AG08395 (cell line): Measurements from ENCODE around the gene TCF23.
"Not testable (repeated sequence)": the region's sequence is repeated elsewhere in the genome, so short reads cannot be mapped to it uniquely, and the experiment has no call there.

Experiments
- DNase-seq: peaks from one replicate; pipeline ENCODE4 v3.0.0; 2012; ENCODE audit warnings: mixed read lengths, low spot score

TCF23 gene

DNA sequence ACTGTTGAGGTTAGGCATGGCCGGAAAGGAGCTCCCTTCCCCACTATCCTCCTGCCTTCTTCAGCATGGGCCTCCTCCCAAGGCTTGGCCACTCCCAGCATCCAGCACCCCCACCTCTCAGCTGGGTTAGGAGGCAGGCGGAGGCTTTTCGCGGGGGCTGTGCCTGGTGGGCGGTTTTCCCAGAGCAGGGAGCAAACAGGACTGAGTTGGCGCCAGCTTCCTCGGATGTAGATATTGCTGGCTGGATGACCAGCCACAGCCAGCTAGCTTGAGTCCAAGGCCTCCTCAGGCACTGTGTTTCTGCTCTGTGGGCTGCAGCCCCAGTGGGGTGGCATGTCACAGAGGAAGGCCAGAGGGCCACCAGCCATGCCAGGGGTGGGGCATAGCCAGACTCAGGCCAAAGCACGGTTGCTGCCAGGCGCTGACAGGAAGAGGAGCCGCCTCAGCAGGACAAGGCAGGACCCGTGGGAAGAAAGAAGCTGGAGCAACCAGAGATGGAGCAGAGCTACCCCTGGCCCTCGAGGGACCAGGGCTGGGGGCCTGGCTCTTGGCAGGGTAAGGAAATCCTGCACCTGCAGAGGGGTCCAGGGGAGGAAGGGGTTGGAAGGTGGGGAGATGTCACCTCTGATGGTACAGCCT lies at the start of gene TCF23:
Gene TCF23 (plus strand): TSS at position 204 of the 639 bp plus-strand sequence. CDS start 130 bp downstream, at position 334.
- no peak for DNase-seq

DNA sequence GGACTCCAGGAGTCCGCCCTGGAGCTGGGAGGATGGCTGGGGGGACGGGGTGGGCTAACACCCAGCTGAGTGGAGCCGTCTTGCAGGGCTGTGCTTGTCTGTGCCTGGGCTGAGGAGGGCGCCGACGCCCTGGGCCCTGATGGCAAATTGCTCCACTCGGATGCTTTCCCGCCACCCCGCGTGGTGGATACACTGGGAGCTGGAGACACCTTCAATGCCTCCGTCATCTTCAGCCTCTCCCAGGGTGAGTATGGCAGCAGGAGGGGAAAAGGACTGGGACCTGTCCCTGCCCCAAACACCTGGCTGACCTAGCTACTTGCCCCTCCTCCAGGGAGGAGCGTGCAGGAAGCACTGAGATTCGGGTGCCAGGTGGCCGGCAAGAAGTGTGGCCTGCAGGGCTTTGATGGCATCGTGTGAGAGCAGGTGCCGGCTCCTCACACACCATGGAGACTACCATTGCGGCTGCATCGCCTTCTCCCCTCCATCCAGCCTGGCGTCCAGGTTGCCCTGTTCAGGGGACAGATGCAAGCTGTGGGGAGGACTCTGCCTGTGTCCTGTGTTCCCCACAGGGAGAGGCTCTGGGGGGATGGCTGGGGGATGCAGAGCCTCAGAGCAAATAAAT lies 49.4 kb upstream of the TCF23 start:
- DNase-seq = no peak

DNA sequence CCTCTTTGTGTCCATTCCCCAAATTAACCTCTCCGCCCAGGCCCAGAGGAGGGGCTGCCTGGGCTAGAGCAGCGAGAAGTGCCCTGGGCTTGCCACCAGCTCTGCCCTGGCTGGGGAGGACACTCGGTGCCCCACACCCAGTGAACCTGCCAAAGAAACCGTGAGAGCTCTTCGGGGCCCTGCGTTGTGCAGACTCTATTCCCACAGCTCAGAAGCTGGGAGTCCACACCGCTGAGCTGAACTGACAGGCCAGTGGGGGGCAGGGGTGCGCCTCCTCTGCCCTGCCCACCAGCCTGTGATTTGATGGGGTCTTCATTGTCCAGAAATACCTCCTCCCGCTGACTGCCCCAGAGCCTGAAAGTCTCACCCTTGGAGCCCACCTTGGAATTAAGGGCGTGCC lies 48.8 kb upstream of the TCF23 start:
- no peak for DNase-seq

DNA sequence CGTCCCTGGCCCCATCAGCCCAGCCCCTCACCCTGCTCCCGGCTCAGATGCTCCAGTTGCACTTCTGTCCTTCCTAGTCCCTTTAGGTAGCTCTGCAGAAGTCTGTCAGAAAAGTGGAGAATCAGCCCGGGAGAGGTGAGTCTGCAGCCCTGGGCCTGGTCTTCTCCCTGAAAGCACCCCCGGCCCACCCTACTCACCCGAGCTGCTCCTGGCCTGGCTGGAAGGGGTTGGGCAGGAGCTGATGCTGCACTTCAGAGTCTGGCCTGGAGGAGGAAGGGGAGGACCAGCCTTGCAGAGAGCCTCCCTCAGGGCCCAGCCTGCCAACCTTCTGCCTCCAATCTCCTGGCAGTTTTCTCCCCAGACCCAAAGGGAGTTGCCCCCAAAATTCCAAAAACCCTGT lies 46.5 kb upstream of the TCF23 start:
- no peak for DNase-seq

DNA sequence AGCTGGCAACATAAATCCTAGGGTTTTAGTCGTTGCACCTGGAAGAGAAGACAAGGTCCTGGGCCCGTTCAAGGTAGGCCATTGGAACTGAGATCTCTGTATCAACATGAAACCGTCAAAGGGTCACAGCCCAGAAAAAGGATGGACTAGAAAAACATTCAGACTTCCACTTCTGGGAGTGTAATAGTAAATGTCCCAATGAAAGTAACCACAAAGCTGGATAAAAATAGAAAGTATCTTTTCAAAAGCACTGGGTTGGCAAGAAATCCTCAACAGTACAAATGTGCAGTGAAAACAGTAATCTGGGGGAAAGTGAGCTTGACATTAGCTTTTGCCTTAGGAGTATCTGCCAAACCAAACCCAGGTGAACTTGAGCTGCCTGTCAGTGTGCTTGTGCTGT lies 42.8 kb upstream of the TCF23 start:
- no peak for DNase-seq

DNA sequence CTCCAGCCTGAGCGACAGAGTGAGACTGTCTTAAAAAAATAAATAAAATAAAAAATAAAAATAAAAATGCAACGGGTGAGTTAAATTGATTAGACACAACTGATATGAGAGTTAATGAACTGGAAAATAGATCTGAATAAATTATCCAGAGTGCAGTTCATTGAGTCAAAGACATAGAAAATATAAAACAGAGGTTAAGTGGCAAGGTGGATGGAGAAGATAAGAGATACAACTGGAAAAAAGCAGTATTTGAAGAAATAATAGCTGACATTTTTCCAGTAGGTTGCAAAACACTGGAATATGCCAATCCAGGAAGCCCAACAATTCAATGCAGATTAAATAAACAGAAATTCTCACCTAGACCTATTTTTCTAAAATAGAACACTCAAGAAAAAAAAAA lies 40.6 kb upstream of the TCF23 start:
- DNase-seq = no peak

DNA sequence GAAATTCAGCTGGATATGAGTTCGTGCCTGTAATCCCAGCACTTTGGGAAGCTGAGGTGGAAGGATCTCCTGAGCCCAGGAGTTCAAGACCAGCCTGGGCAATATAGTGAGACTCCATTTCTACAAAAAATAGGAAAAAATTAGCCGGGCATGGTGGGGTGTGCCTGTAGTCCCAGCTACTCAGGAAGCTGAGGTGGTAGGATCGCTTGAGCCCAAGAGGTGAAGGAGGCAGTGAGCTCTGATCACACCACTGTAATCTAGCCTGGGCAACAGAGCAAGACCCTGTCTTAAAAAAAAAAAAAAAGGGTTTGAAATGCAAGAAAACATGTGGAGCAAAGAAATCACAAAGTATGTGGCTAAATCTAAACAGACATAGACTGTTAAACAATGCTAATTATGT lies 39.7 kb upstream of the TCF23 start:
- no peak for DNase-seq

DNA sequence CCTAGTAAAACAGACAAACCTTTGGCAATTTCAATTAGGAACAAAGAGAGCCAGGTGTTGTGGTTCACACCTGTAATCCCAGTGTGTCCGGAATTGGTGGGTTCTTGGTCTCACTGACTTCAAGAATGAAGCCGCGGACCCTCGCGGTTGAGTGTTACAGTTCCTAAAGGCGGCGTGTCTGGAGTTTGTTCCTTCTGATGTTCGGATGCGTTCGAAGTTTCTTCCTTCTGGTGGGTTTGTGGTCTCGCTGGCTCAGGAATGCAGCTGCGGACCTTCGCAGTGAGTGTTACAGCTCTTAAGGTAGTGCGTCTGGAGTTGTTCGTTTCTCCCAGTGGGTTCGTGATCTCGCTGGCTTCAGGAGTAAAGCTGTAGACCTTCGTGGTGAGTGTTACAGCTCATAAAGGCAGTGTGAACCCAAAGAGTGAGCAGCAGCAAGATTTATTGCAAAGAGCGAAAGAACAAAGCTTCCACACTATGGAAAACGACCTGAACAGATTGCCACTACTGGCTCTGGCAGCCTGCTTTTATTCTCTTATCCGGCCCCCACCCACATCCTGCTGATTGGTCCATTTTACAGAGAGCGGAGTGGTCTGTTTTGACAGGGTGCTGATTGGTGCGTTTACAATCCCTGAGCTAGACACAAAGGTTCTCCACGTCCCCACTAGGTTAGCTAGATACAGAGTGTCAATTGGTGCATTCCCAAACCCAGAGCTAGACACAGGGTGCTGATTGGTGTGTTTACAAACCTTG lies 38.0 kb upstream of the TCF23 start:
- not testable (repeated sequence) for DNase-seq

GRCh38 chr2:27111392-27112078 lies 37.3 kb upstream of the TCF23 start:
- not testable (repeated sequence) for DNase-seq

DNA sequence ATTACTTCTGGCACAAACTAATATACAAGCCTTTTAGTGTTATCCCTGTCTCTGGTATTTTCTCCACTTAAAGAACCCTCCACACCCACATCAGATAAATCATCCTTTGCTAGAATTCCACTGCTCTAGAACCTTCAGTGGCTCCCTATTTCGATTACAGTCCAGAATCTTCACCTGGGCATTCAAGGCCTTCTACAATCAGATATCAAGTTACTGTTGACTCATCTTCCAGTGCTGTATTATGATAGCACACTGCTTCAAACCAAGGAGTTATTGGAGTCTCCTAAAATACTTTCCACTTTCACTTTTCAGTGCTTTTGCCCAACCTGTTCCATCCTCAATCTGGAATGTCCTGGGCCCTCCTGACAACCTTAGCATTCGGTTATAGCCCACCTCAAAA lies 33.3 kb upstream of the TCF23 start:
- DNase-seq = no peak

DNA sequence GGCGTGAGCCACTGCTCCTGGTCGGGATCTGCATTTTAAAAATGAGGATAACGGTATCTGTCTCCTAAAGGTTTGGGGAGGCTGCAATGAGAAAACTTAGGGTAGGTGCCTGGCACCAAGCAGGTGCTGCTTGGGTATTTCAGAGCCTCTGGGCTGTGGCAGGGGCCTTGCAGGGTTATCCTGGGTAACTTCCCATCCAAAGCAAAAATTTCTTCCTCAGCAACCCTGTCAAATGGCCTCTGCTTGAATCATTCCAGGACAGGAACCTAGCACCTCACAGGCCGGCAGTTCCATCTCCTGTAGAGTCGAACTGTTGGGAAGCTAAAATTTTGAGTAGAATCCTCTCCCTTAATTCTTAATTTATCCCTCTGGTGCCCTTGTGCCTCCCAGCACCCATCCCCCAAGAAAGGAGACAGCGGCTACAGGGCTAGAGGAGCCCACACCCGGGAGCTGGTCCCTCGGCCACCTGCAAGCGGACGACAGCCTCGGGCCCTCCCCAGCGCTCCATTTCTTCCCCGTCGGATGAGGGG lies 30.7 kb upstream of the TCF23 start:
- DNase-seq = no peak

DNA sequence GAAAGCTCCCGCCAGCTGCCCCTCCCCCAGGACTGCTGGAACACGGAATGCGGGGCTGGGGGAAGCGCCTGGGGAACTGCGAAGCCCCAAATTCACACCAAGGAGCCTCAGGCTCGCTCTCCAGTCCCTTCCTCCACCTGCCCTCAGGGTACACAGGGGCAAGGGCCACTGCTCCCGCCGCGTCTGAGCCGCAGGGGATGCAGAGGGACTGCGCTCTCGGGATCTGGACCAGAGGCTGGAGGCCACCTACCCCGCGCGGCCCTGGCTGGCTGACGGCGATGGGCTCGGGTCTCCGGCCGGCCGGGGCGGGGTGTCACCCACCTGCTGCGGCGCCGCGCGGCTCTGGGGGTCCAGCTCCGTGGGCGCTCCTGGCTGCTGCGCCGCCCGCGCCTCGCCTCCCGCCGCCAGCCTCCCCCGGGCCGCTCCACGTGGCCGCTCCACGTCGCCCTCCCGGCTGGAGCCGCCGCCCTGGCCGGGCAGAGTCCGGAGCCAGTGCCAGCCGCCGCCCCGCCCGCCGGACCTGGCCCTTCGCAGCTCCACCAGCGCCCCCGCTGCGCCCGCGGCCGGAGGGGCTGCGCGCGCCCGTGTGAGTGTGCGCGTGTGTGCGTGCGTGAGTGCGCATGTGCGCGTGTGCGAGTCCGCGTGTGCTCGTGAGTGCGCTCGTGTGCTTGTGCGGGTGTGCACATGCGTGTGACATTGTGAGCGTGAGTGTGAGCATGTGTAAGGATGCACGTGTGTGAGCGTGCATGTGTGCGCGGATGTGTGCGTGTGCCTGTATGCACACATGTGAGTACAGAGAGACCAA lies 30.1 kb upstream of the TCF23 start, which contains the start of gene CGREF1:
Gene CGREF1 (minus strand): TSS at position 604 of the 805 bp plus-strand sequence. CDS start 14,762 bp downstream, outside the sequence.
- peak; percentile 35 for DNase-seq

DNA sequence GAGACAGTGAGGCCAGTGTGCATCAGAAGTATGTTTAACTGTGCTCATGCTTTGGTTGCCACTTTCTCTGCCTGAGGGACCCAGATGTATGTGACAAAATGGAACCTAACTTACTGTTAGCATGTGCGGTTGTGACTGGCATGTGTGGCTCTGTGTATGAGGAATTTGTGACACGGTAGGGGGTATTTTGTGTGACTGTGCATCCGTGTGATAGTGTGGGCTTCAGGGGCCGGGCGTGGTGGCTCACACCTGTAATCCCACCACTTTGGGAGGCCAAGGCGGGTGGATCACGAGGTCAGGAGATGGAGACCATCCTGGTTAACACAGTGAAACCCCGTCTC lies 29.5 kb upstream of the TCF23 start:
- not testable (repeated sequence) for DNase-seq

- DNase-seq = no peak
Measured at GRCh38 chr2:27121906-27122305, 26.9 kb upstream of the TCF23 start.

GRCh38 chr2:27122791-27123190 lies 26.0 kb upstream of the TCF23 start:
- DNase-seq = no peak

DNA sequence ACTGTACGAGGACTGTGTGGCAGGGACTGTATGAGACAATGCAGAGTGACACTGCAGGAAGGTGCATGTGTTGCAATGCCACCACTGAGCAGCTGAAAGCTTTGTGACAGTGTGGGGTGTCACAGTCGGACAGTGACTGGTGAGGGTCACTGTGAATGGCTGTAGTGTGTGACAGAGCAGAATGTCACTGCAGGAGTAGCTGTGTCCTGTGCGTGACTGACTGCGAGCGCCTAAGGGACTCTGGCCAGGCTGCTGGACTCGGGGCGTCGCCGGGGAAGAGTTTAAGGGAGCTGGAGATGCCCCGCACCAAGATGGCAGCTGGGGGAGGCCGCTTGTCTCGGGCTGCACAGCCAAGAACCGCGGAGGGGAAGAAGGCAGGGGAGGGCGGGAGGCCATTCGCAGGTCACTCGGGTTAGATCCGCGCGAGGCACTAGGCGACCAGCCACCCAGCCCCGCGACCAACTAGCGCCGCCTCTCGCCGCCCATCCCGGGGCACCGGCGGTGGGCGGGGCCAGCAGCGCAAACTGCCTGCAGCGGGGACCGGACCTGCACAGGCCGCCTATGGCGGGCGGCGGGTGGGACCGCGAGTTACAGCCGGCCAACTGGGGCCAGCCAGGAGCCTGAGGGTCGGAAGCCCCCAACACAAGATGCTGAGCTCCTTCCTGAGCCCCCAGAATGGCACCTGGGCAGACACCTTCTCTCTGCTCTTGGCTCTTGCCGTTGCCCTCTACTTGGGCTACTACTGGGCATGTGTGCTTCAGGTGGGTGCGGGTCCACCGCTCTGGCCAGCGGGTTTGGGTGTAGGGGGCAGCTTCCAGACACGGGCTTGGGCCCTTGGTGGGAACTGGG lies 25.3 kb upstream of the TCF23 start, which contains the start of gene ABHD1:
Gene ABHD1 (plus strand): TSS at position 514 of the 849 bp plus-strand sequence. CDS start 134 bp downstream, at position 648.
- DNase-seq = peak; percentile 55

- no peak for DNase-seq
Measured at GRCh38 chr2:27125104-27125503, 23.7 kb upstream of the TCF23 start.

GRCh38 chr2:27126252-27126710 lies 22.5 kb upstream of the TCF23 start:
- no peak for DNase-seq

DNA sequence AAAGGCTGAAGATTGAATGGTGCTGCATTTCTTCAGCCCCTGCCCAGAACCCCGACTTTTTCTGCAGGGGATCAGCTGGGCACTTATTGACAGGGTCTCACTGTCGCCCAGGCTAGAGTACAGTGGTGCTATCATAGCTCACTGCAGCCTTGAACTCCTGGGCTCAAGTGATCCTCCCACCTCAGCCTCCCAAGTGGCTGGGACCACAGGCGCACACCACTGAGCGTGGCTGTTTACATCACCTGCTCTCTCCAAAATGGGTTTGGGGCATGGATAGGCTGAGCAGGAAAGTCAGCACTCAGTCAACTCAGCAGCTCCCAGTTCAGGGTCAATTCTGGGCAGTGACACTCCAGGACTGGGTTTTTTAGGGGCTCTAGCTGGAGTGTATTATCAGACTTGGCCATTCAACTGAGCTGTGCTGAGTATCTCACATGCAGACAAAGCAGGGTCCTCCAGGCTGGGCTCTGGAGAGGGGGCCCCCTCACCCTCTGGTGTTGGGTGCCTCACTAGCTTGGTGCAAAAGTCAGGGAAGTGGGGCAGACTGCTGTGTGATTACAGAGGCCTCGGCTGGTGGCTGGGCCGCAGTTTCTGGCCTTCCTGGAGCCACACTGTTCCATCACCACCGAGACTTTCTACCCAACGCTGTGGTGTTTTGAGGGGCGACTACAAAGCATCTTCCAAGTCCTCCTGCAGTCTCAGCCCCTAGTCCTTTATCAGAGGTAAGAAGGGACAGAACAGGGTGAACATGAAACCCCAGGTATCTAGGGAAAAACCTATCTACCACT lies 20.7 kb upstream of the TCF23 start:
- DNase-seq = no peak
